Measurements from ENCODE around the gene SAMD4B. TPM values are rescaled to one million over a fixed set of nuclear protein-coding genes. Genes with fewer than 3 reads are reported as not detected.

The SAMD4B gene
- total RNA-seq, 2 experiments from 2014 or later: 59.4 to 60.0 TPM

GRCh38 chr19:39345956-39346355 lies 3.7 kb downstream of the SAMD4B start:
- Histone ChIP-seq H3K9me2 (ENCODE audit: insufficient read depth, low read length) (no peaks in the 10 kb centered on the region), H3K4me2 (ENCODE audit: low read length) (no peak overlapping the region), H3K36me3 (ENCODE audit: insufficient read depth, low read length) (peaks cover 44% of the 10 kb centered on the region), H3K4me3 (ENCODE audit: low read depth, low read length, poor library complexity, severe bottlenecking) (no peak overlapping the region), H3K79me2 (ENCODE audit: insufficient read depth, low read depth, low read length) (peaks cover 15% of the 10 kb centered on the region; the same call in 1 of the 2 replicates), H3K27ac (ENCODE audit: low read depth, low read length, poor library complexity, severe bottlenecking) (no peak overlapping the region), H3K4me1 (ENCODE audit: insufficient read depth, low read length, poor library complexity, severe bottlenecking) (peaks cover 22% of the 10 kb centered on the region), H4K20me1 (ENCODE audit: insufficient read depth, low read length) (peaks cover 19% of the 10 kb centered on the region; the same call in 1 of the 2 replicates), H2AFZ (ENCODE audit: low read length) (no peak overlapping the region), H3K9me3 (ENCODE audit: low read length) (no peaks in the 10 kb centered on the region)
- ChIA-PET POLR2A (interaction anchor here (0.6 to 1.2 kb wide), 2 partner anchors 16 to 726 kb away, joined by 3 read pairs; no protein-coding TSS in a partner anchor), CTCF (ENCODE audit: unreplicated experiment) (no interaction called here)
- intact Hi-C loops (cut with micrococcal nuclease; ENCODE audit: unreplicated experiment): no loop called here
- TF ChIP-seq CTCF (conservative IDR thresholded peaks at IDR 0.05; ENCODE audit: low read length) (peak; percentile 55), EZH2phosphoT487 (IDR thresholded peaks at IDR 0.05; ENCODE audit: borderline replicate concordance, low read depth, low read length) (no peak)
- BruUV-seq (replicated peaks): no TSS peak
- DNase-seq (ENCODE audit: low spot score): no peak

GRCh38 chr19:39347332-39348164 lies 5.3 kb downstream of the SAMD4B start:
- no TSS peak for BruUV-seq (replicated peaks)
- no peaks in the 10 kb centered on the region for H3K9me3 ChIP-seq (ENCODE audit: low read length)
- H3K27ac ChIP-seq (ENCODE audit: low read depth, low read length, poor library complexity, severe bottlenecking): no peak overlapping the region
- TF ChIP-seq EZH2phosphoT487 (IDR thresholded peaks at IDR 0.05; ENCODE audit: borderline replicate concordance, low read depth, low read length) (no peak), CTCF (conservative IDR thresholded peaks at IDR 0.05; ENCODE audit: low read length) (no peak)
- no peak overlapping the region for H3K4me2 ChIP-seq (ENCODE audit: low read length)
- ChIA-PET CTCF (ENCODE audit: unreplicated experiment) (no interaction called here), POLR2A (no interaction called here)
- intact Hi-C loops (cut with micrococcal nuclease; ENCODE audit: unreplicated experiment): no loop called here
- H3K9me2 ChIP-seq (ENCODE audit: insufficient read depth, low read length): no peaks in the 10 kb centered on the region
- H3K4me1 ChIP-seq (ENCODE audit: insufficient read depth, low read length, poor library complexity, severe bottlenecking): peaks cover 30% of the 10 kb centered on the region
- H3K4me3 ChIP-seq (ENCODE audit: low read depth, low read length, poor library complexity, severe bottlenecking): no peak overlapping the region
- H2AFZ ChIP-seq (ENCODE audit: low read length): no peak overlapping the region
- no peak for DNase-seq (ENCODE audit: low spot score)
- peaks cover 13% of the 10 kb centered on the region; the same call in 1 of the 2 replicates for H3K79me2 ChIP-seq (ENCODE audit: insufficient read depth, low read depth, low read length)
- peaks cover 60% of the 10 kb centered on the region for H3K36me3 ChIP-seq (ENCODE audit: insufficient read depth, low read length)
- H4K20me1 ChIP-seq (ENCODE audit: insufficient read depth, low read length): peaks cover 19% of the 10 kb centered on the region; the same call in 1 of the 2 replicates

DNA sequence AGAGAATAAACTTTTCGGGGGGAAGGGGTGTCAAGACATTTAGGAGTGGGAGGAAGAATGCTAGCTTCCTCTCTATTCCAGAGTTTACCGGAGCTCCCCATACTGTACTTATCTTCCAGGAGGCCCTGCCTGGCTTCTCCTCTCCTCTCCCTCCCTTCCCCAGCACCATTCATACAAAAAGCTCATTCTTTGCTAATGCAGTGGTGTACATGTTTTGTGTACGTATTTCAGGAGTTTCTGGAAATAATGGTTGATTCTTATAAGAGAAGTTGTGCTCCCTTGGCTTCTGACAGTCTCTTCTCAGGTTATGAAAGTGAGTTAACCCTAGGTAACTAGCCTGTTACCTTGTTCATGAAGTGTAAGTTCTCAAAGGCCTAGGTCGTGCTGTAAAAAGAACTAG lies 7.1 kb downstream of the SAMD4B start:
- H3K79me2 ChIP-seq (ENCODE audit: insufficient read depth, low read depth, low read length): no peaks in the 10 kb centered on the region; the same call in 1 of the 2 replicates
- intact Hi-C loops (cut with micrococcal nuclease; ENCODE audit: unreplicated experiment): no loop called here

More for the DNA sequence above, 7.1 kb downstream of the SAMD4B start:
- H3K4me3 ChIP-seq (ENCODE audit: low read depth, low read length, poor library complexity, severe bottlenecking): no peak overlapping the region
- ChIA-PET POLR2A (interaction anchor here (1.0 kb wide), 1 partner anchor 709 kb away, joined by 3 read pairs; no protein-coding TSS in a partner anchor), CTCF (ENCODE audit: unreplicated experiment) (no interaction called here)
- no peak overlapping the region for H3K4me2 ChIP-seq (ENCODE audit: low read length)
- no peak overlapping the region for H3K27ac ChIP-seq (ENCODE audit: low read depth, low read length, poor library complexity, severe bottlenecking)
- no peaks in the 10 kb centered on the region for H3K9me3 ChIP-seq (ENCODE audit: low read length)
- peaks cover 66% of the 10 kb centered on the region for H3K36me3 ChIP-seq (ENCODE audit: insufficient read depth, low read length)
- DNase-seq (ENCODE audit: low spot score): no peak
- no peak overlapping the region for H2AFZ ChIP-seq (ENCODE audit: low read length)
- no TSS peak for BruUV-seq (replicated peaks)
- peaks cover 5% of the 10 kb centered on the region; the same call in 1 of the 2 replicates for H4K20me1 ChIP-seq (ENCODE audit: insufficient read depth, low read length)
- H3K9me2 ChIP-seq (ENCODE audit: insufficient read depth, low read length): no peaks in the 10 kb centered on the region
- TF ChIP-seq EZH2phosphoT487 (IDR thresholded peaks at IDR 0.05; ENCODE audit: borderline replicate concordance, low read depth, low read length): no peak
- peaks cover 21% of the 10 kb centered on the region for H3K4me1 ChIP-seq (ENCODE audit: insufficient read depth, low read length, poor library complexity, severe bottlenecking)
